ENCODE results near the gene BUB3.
A peak's percentile ranks its signal among the peaks of the same experiment; 100 is the strongest.

BUB3 gene

DNA sequence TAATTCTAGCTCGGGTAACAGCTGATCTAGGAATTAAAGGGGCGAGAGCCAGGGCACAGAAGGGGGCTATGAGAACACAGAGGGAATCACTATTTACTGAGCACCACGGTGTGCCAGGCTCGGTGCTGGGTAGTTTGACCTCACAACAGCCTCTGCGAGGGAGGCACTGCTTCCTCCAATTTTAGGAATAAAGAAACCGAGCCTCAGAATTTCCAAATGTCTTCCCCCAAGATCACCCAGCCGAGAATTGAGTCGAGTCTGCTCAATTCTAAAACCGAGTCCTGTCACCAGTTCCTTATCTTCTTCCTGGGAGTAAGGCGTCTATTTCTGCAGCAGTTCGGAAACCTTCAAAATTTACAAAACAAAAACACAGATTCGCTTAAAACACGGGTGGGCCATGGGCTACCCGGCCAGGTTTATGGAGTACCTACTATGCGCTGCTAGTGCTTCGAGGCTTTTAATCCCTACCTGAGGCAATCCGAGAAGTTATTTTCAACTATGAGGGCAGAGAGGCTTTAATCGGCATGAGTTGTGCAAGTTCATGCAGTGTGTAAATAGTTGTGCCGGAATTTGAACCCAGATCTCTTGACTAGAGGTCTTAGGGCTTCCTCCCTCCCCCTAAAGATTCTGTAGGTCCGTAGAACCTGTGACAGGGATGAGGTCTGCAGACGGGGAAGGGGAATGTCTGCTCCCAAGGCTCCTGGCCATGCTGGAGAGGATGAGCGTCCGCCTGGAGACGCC is 7.1 kb upstream of the BUB3 start:
- Histone ChIP-seq H3K27me3 (ENCODE audit: insufficient read depth, insufficient read length) (peaks cover 100% of the 10 kb centered on the region), H3K9me3 (ENCODE audit: insufficient read depth, low read length) (no peaks in the 10 kb centered on the region), H3K4me3 (ENCODE audit: insufficient read length, low read depth) (no peak overlapping the region), H3K4me1 (ENCODE audit: insufficient read depth, insufficient read length) (peaks cover 12% of the 10 kb centered on the region), H3K36me3 (ENCODE audit: insufficient read depth, insufficient read length, low read length) (no peaks in the 10 kb centered on the region), H3K9ac (ENCODE audit: insufficient read length, low read depth) (no peak overlapping the region)
- TF ChIP-seq YY1 (IDR thresholded peaks at IDR 0.05; ENCODE audit: insufficient read depth, insufficient read length) = no peak
- TF ChIP-seq ZNF274 (IDR thresholded peaks at IDR 0.05; ENCODE audit: low read depth, low read length) = no peak
- no peak for TF ChIP-seq SUZ12 (IDR thresholded peaks at IDR 0.05; ENCODE audit: extremely low read depth, insufficient read depth, insufficient read length)
- DNase-seq (ENCODE audit: low read depth, low spot score) = no peak

DNA sequence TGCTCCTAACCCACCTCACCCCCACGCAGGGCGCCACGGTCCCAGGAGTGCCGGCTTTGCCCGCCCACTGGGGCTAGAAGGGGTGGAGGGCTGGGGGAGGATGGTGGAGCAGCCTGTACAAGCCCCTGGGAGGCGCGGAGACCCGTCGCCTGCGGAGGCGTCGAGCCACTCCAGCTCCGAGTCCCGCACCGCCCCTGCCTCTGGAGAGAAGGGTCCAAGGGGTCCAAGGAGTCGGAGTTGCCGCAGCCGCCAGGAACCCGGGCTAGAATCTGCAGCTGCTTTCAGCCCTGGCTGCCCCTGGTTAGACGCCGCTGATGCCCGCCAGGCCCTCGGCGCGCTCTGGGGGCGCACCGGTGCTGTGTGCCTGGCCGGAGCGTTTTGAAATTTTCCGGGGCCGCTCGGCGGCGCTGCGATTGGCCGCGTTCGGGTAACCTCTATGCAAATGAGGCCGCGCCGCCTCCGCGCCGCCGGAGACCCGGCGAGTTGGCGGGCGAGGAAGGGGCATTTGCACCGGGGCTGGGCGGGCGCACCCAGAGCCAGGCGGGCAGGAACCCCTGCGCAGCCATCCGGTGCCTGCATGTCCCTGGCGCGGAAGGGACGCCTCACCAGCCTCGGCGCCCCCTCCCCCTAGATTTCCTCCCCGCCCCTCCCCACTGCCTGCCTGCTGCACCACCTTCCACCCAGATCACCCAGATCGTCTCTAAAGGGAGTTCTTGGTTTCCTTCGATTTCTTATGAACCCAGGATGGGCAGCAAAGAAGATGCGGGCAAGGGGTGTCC is 6.4 kb upstream of the BUB3 start, which contains the start of gene HMX2:
Gene HMX2 (plus strand): TSS at position 502 of the 779 bp plus-strand sequence. CDS start 243 bp downstream, at position 745.
- Histone ChIP-seq H3K27me3 (ENCODE audit: insufficient read depth, insufficient read length) (peaks cover 100% of the 10 kb centered on the region), H3K36me3 (ENCODE audit: insufficient read depth, insufficient read length, low read length) (no peaks in the 10 kb centered on the region), H3K4me3 (ENCODE audit: insufficient read length, low read depth) (peak within 1 kb of the TSS; percentile 15), H3K4me1 (ENCODE audit: insufficient read depth, insufficient read length) (peaks cover 12% of the 10 kb centered on the region), H3K9ac (ENCODE audit: insufficient read length, low read depth) (no peak within 1 kb of the TSS), H3K9me3 (ENCODE audit: insufficient read depth, low read length) (no peaks in the 10 kb centered on the region)
- DNase-seq (ENCODE audit: low read depth, low spot score) = no peak
- TF ChIP-seq ZNF274 (IDR thresholded peaks at IDR 0.05; ENCODE audit: low read depth, low read length) (no peak), SUZ12 (IDR thresholded peaks at IDR 0.05; ENCODE audit: extremely low read depth, insufficient read depth, insufficient read length) (peak; percentile 50)

DNA sequence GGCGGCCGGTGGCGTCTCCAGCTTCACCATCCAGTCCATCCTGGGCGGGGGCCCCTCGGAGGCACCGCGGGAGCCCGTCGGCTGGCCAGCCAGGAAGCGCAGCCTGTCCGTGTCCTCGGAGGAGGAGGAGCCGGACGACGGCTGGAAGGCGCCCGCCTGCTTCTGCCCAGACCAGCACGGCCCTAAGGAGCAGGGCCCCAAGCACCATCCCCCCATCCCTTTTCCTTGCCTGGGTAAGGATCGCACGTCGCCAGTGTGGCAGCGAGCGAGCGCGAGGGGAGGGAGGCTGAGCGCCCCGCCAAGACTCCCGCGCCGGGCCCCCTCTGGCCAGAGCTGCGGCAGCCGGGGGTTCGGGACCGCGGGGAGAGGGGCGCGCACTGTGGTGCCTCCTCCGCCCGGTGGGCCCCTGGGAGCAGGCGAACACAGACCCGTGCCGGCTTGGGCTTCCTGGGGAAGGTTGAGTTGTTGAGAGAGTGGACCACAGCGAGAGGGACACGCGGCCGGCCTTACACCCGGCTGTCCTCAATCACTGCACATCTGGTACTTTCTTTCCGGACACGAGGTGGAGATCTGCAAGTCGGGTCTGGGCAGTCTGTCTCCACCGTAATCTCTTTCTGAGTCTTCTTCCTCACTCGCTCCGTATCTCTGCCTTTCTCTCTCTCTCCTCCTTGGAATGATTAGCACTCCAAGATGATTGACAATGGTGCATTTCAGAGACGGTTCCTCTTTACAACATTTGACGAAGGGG is 5.6 kb upstream of the BUB3 start:
- Histone ChIP-seq H3K36me3 (ENCODE audit: insufficient read depth, insufficient read length, low read length) (no peaks in the 10 kb centered on the region), H3K9ac (ENCODE audit: insufficient read length, low read depth) (no peak overlapping the region), H3K4me3 (ENCODE audit: insufficient read length, low read depth) (peak overlapping the region; percentile 15), H3K27me3 (ENCODE audit: insufficient read depth, insufficient read length) (peaks cover 100% of the 10 kb centered on the region), H3K4me1 (ENCODE audit: insufficient read depth, insufficient read length) (peaks cover 12% of the 10 kb centered on the region), H3K9me3 (ENCODE audit: insufficient read depth, low read length) (no peaks in the 10 kb centered on the region)
- no peak for DNase-seq (ENCODE audit: low read depth, low spot score)
- TF ChIP-seq YY1 (IDR thresholded peaks at IDR 0.05; ENCODE audit: insufficient read depth, insufficient read length) (no peak), SUZ12 (IDR thresholded peaks at IDR 0.05; ENCODE audit: extremely low read depth, insufficient read depth, insufficient read length) (no peak), ZNF274 (IDR thresholded peaks at IDR 0.05; ENCODE audit: low read depth, low read length) (no peak)

DNA sequence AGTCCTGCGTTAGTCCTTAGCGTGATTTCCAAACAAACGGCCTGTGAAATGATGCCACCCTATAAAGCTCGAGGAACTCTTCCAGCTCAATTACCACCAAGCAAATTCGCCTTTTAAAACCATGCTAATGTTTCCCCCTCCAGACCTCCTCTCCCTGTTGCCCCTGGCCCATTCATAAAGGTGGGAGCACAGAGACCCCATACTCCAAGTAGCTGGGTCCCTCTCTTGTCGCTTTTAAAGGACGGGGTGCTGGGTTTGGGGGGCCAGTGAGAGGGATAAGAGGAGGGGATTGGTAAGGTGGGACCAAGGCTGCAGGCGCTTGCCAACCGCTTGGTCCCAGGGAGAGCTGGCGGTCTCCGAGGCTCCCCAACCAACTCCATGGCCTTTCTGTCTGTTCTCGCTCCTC is 5.0 kb upstream of the BUB3 start:
- DNase-seq (ENCODE audit: low read depth, low spot score) = no peak
- Histone ChIP-seq H3K4me3 (ENCODE audit: insufficient read length, low read depth) (peak overlapping the region; percentile 47), H3K27me3 (ENCODE audit: insufficient read depth, insufficient read length) (peaks cover 98% of the 10 kb centered on the region), H3K9ac (ENCODE audit: insufficient read length, low read depth) (no peak overlapping the region), H3K4me1 (ENCODE audit: insufficient read depth, insufficient read length) (peaks cover 12% of the 10 kb centered on the region), H3K36me3 (ENCODE audit: insufficient read depth, insufficient read length, low read length) (no peaks in the 10 kb centered on the region), H3K9me3 (ENCODE audit: insufficient read depth, low read length) (no peaks in the 10 kb centered on the region)
- TF ChIP-seq SUZ12 (IDR thresholded peaks at IDR 0.05; ENCODE audit: extremely low read depth, insufficient read depth, insufficient read length) = no peak
- TF ChIP-seq ZNF274 (IDR thresholded peaks at IDR 0.05; ENCODE audit: low read depth, low read length) = no peak
- no peak for TF ChIP-seq YY1 (IDR thresholded peaks at IDR 0.05; ENCODE audit: insufficient read depth, insufficient read length)

DNA sequence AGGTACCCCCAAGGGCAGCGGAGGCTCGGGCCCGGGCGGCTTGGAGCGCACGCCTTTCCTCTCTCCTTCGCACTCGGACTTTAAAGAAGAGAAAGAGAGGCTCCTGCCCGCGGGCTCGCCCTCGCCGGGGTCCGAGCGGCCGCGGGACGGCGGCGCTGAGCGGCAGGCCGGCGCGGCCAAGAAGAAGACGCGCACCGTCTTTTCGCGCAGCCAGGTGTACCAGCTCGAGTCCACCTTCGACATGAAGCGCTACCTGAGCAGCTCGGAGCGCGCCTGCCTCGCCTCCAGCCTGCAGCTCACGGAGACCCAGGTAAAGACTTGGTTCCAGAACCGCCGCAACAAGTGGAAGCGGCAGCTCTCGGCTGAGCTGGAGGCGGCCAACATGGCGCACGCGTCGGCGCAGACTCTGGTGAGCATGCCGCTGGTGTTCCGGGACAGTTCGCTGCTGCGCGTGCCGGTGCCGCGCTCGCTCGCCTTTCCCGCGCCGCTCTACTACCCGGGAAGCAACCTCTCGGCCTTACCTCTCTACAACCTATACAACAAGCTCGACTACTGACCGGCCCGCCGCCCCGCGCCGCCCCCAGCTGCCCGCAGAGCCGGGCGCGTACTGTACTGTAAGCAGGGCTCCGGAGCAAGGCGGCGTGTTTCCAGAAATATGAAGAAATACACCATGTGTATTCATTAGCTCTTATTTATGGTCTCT is 4.5 kb upstream of the BUB3 start:
- Histone ChIP-seq H3K36me3 (ENCODE audit: insufficient read depth, insufficient read length, low read length) (no peaks in the 10 kb centered on the region), H3K27me3 (ENCODE audit: insufficient read depth, insufficient read length) (peaks cover 92% of the 10 kb centered on the region), H3K9ac (ENCODE audit: insufficient read length, low read depth) (peak overlapping the region; percentile 42), H3K9me3 (ENCODE audit: insufficient read depth, low read length) (no peaks in the 10 kb centered on the region), H3K4me3 (ENCODE audit: insufficient read length, low read depth) (peak overlapping the region; percentile 47), H3K4me1 (ENCODE audit: insufficient read depth, insufficient read length) (peaks cover 12% of the 10 kb centered on the region)
- no peak for DNase-seq (ENCODE audit: low read depth, low spot score)
- no peak for TF ChIP-seq ZNF274 (IDR thresholded peaks at IDR 0.05; ENCODE audit: low read depth, low read length)
- peak; percentile 27 for TF ChIP-seq YY1 (IDR thresholded peaks at IDR 0.05; ENCODE audit: insufficient read depth, insufficient read length)
- TF ChIP-seq SUZ12 (IDR thresholded peaks at IDR 0.05; ENCODE audit: extremely low read depth, insufficient read depth, insufficient read length) = peak; percentile 84

DNA sequence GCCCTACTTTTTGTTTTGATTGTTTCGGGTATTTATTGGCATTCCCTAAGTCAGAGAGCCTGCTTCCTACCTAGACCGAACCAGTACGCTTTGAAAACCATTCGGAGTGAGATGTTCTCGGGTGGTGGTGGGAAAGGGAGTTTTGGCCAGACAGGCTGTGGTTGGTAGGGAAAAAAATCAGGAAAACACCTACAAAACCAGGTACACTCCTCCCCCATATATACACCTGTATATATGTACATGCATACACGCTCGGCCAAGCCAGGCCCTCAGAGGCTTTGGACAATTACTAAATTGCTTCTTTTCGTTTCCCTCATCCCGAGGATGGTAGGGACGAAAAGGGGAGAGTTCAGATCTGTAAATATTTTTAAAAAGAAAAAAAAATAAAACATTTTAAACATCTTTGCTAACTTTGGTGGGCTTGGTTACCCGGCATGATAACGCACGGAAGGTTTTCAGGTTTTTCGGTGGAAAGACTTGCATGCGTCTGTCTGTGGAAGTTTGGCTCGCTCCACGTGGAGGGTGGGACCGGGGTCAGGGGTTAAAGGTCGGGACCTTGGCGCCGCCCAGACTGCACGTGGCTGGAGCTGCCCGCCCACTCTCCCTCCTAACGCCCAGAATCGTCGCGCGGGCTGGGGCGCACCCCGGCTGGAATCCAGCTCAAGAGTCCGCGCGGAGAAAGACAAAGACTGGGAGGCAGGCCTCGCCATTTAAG is 3.8 kb upstream of the BUB3 start:
- DNase-seq (ENCODE audit: low read depth, low spot score) = no peak
- peaks cover 8% of the 10 kb centered on the region for H3K4me1 ChIP-seq (ENCODE audit: insufficient read depth, insufficient read length)
- no peak overlapping the region for H3K9ac ChIP-seq (ENCODE audit: insufficient read length, low read depth)
- peaks cover 7% of the 10 kb centered on the region for H3K36me3 ChIP-seq (ENCODE audit: insufficient read depth, insufficient read length, low read length)
- H3K27me3 ChIP-seq (ENCODE audit: insufficient read depth, insufficient read length) = peaks cover 85% of the 10 kb centered on the region
- no peak overlapping the region for H3K4me3 ChIP-seq (ENCODE audit: insufficient read length, low read depth)
- H3K9me3 ChIP-seq (ENCODE audit: insufficient read depth, low read length) = no peaks in the 10 kb centered on the region
- TF ChIP-seq YY1 (IDR thresholded peaks at IDR 0.05; ENCODE audit: insufficient read depth, insufficient read length) (no peak), SUZ12 (IDR thresholded peaks at IDR 0.05; ENCODE audit: extremely low read depth, insufficient read depth, insufficient read length) (peak; percentile 88), ZNF274 (IDR thresholded peaks at IDR 0.05; ENCODE audit: low read depth, low read length) (no peak)
